Measurements from ENCODE around the gene RASSF4.

GRCh38 chr10:44974082-44974627 is 14.6 kb downstream of the RASSF4 start:
- TF ChIP-seq BCL11A (tag by site-specific recombination; IDR thresholded peaks at IDR 0.05; ENCODE audit: low read depth) (no peak), ZNF391 (tag by site-specific recombination; IDR thresholded peaks at IDR 0.05; ENCODE audit: borderline replicate concordance, low read depth) (no peak), CTCF (tag by site-specific recombination; IDR thresholded peaks at IDR 0.05) (no peak), ZNF274 (IDR thresholded peaks at IDR 0.05; ENCODE audit: low read length) (no peak), ZNF274 (tag by site-specific recombination; IDR thresholded peaks at IDR 0.05; ENCODE audit: borderline replicate concordance) (no peak), PRDM10 (tag by site-specific recombination; IDR thresholded peaks at IDR 0.05) (no peak), ZEB2 (tag by site-specific recombination; IDR thresholded peaks at IDR 0.05) (no peak), ZNF747 (tag by site-specific recombination; IDR thresholded peaks at IDR 0.05) (no peak), ZNF18 (tag by site-specific recombination; IDR thresholded peaks at IDR 0.05) (no peak), ZNF707 (tag by site-specific recombination; IDR thresholded peaks at IDR 0.05) (no peak), ZNF121 (tag by site-specific recombination; IDR thresholded peaks at IDR 0.05) (no peak)
